ENCODE results near the gene COQ10B. TPM values are rescaled to one million over a fixed set of nuclear protein-coding genes. Genes with fewer than 3 reads are reported as not detected.
A peak's percentile ranks its signal among the peaks of the same experiment; 100 is the strongest.
"Not testable (repeated sequence)": the region's sequence is repeated elsewhere in the genome, so short reads cannot be mapped to it uniquely, and the experiment has no call there.

The COQ10B gene
- polyA plus RNA-seq, 10 donors = 10.1 to 13.7 (median 12.3) TPM

- no peak for DNase-seq
These were observed 6.5 kb upstream of the COQ10B start for GRCh38 chr2:197446844-197447243.

GRCh38 chr2:197450465-197450864 is 2.9 kb upstream of the COQ10B start:
- DNase-seq = no peak

- not testable (repeated sequence) for DNase-seq
These were observed 2.4 kb upstream of the COQ10B start for GRCh38 chr2:197450935-197451358.

GRCh38 chr2:197452754-197453122 is 614 bp upstream of the COQ10B start:
- no peak for DNase-seq

- no peak for DNase-seq
These were observed 604 bp downstream of the COQ10B start for GRCh38 chr2:197453914-197454398.

- DNase-seq = no peak
These were observed 1.6 kb downstream of the COQ10B start for GRCh38 chr2:197454923-197455322.

GRCh38 chr2:197455428-197455827 is 2.1 kb downstream of the COQ10B start:
- no peak for DNase-seq

GRCh38 chr2:197460649-197461048 is 7.3 kb downstream of the COQ10B start:
- no peak for DNase-seq

GRCh38 chr2:197461057-197461456 is 7.7 kb downstream of the COQ10B start:
- no peak for DNase-seq

GRCh38 chr2:197464175-197464574 is 10.8 kb downstream of the COQ10B start:
- DNase-seq = no peak

GRCh38 chr2:197472166-197472565 is 18.8 kb downstream of the COQ10B start:
- DNase-seq = no peak

GRCh38 chr2:197477797-197478196 is 24.4 kb downstream of the COQ10B start:
- DNase-seq = no peak

- DNase-seq = no peak
These were observed 27.0 kb downstream of the COQ10B start for GRCh38 chr2:197480165-197481036.

- not testable (repeated sequence) for DNase-seq
These were observed 30.9 kb downstream of the COQ10B start for GRCh38 chr2:197484248-197484647.

GRCh38 chr2:197486175-197486574 is 32.8 kb downstream of the COQ10B start:
- DNase-seq = no peak

GRCh38 chr2:197487385-197487784 is 34.0 kb downstream of the COQ10B start:
- no peak for DNase-seq

- DNase-seq = no peak
These were observed 42.2 kb downstream of the COQ10B start for GRCh38 chr2:197495433-197496134.

GRCh38 chr2:197496695-197497094 is 43.3 kb downstream of the COQ10B start:
- DNase-seq = no peak

GRCh38 chr2:197497326-197497725 is 44.0 kb downstream of the COQ10B start:
- no peak for DNase-seq

- peak in 2 of 3 donors; percentile 4 to 11 for DNase-seq
These were observed 45.0 kb downstream of the COQ10B start for GRCh38 chr2:197498235-197498936.

GRCh38 chr2:197498937-197499593 is 45.7 kb downstream of the COQ10B start:
- DNase-seq = peak; percentile 37 to 85 (median 65)
